Prostate gland (tissue), 2 donors: ENCODE results near the gene RBMS2. TPM values are rescaled to one million over a fixed set of nuclear protein-coding genes. Genes with fewer than 3 reads are reported as not detected.
A peak's percentile ranks its signal among the peaks of the same experiment; 100 is the strongest.

Source experiments
- DNase-seq: peaks from one replicate; pipeline ENCODE4 v3.0.0-alpha.2; 2019; ENCODE audit warnings: low spot score
- H3K27ac ChIP-seq, 2 donors: fragments of 200-600 bp; sonication (generic); 2 replicates each; pipeline ENCODE4 v1.5.1; 2017 to 2019
- H3K27me3 ChIP-seq: fragments of 200-600 bp; sonication (generic); replicated peaks from 2 replicates; pipeline ENCODE4 v1.5.1; 2019; ENCODE audit not compliant: insufficient read depth
- H3K36me3 ChIP-seq, 2 donors: fragments of 200-600 bp; sonication (generic); 1 replicate in 1 of 2; 2 replicates in 1 of 2; pipeline versions ENCODE4 v1.5.1 to v1.8.1; 2017 to 2019
- H3K4me1 ChIP-seq: fragments of 200-600 bp; sonication (generic); replicated peaks from 2 replicates; pipeline ENCODE4 v1.5.1; 2019
- H3K4me3 ChIP-seq, 2 donors: fragments of 200-600 bp; sonication (generic); 2 replicates each; pipeline ENCODE4 v1.5.1; 2017 to 2019
- H3K9me3 ChIP-seq: fragments of 200-600 bp; sonication (generic); 2 replicates; pipeline ENCODE4 v1.5.1; 2017
- CTCF ChIP-seq, 4 experiments: fragments of 200-600 bp in 2 of 4; fragments of 450-650 bp in 2 of 4; sonication (generic) in 2 of 4; IDR thresholded peaks; 1 replicate in 3 of 4; 2 replicates in 1 of 4; pipeline ENCODE4 v1.5.1; 2016 to 2019; ENCODE audit warnings: antibody characterized with exemption in 4 of 4, mild to moderate bottlenecking in 2 of 4, moderate library complexity in 2 of 4
- POLR2A ChIP-seq: fragments of 450-650 bp; IDR thresholded peaks from one replicate; pipeline ENCODE4 v1.6.1; 2016; ENCODE audit warnings: antibody characterized with exemption, mild to moderate bottlenecking
- POLR2AphosphoS5 ChIP-seq: sonication (generic); formaldehyde crosslinking; IDR thresholded peaks from one replicate; pipeline ENCODE4 v1.6.1; 2017; ENCODE audit warnings: antibody characterized with exemption
- WGBS: methylation state at CpG from one replicate; pipeline ENCODE4 v1.1.5; 2018; 5-methylcytosine and 5-hydroxymethylcytosine counted together
- intact Hi-C: fragments of 100-400 bp; cut with DNase I; formaldehyde crosslinking; loops from one replicate; pipeline ENCODE4 v1.14.2; 2022
- total RNA-seq, 2 donors: library from RNA; depleted of rRNA; stranded (reverse); fragments of >200 nt; gene quantifications; one replicate each; pipeline ENCODE4 v1.1.0, GENCODE V29; 2016

The RBMS2 gene
- total RNA-seq, 2 donors from 2014 or later = 21.1 to 259 TPM

- H3K27me3 ChIP-seq = no peaks in the 10 kb centered on the region
- H3K9me3 ChIP-seq = no peaks in the 10 kb centered on the region
- intact Hi-C loops = loop anchor here (5.0 kb wide), 1 partner anchor 38 kb away; the partner anchor contains the start of gene BAZ2A
- H3K4me1 ChIP-seq = no peaks in the 10 kb centered on the region
- peaks cover 8% of the 10 kb centered on the region in 2 donors for H3K36me3 ChIP-seq
- DNase-seq = peak; percentile 16
- no peak overlapping the region for H3K4me3 ChIP-seq
- H3K27ac ChIP-seq = no peak overlapping the region
- 44% methylated on average over 8 of the region's 8 CpGs for WGBS
- TF ChIP-seq POLR2AphosphoS5 (peak; percentile 25), CTCF (IDR thresholded peaks at IDR 0.05) (peak in 3 of 4 experiments; percentile 37 to 72 (median 61)), POLR2A (no peak)
Observed at GRCh38 chr12:56593909-56594621, 72.4 kb downstream of the RBMS2 start.

GRCh38 chr12:56596815-56597214 lies 75.2 kb downstream of the RBMS2 start:
- intact Hi-C loops = no loop called here
- WGBS = 53% methylated on average over 3 of the region's 3 CpGs
- no peak for TF ChIP-seq POLR2A
- TF ChIP-seq POLR2AphosphoS5 = no peak
- TF ChIP-seq CTCF (IDR thresholded peaks at IDR 0.05) = no peak

DNA sequence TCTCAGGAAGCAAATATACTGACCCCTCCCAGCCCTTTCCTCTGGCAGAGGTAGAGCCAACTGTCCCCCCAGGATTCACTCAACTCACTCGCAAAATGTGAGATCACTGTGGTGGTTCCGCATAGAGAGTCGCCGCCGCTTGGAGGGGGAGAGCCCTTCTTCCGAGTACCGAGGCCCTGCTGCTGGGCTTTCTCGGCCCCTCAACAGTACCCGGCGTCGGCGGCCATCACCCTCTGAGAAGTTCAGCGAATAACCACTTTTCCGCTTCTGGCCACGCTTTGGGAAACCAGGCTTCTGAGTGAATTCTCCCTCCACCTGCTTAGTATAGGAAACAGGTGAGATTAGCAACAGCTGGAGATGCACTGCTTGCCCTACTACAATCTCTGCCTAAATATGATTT lies 77.4 kb downstream of the RBMS2 start:
- Histone ChIP-seq H3K27ac (no peak overlapping the region), H3K9me3 (no peaks in the 10 kb centered on the region), H3K36me3 (peaks cover 48 to 52% of the 10 kb centered on the region in 2 donors), H3K4me3 (no peak overlapping the region), H3K27me3 (no peaks in the 10 kb centered on the region), H3K4me1 (no peaks in the 10 kb centered on the region)
- TF ChIP-seq POLR2A (no peak), CTCF (IDR thresholded peaks at IDR 0.05) (no peak), POLR2AphosphoS5 (no peak)
- 94% methylated on average over 15 of the region's 15 CpGs for WGBS
- no peak for DNase-seq
- intact Hi-C loops = no loop called here

More at GRCh38 chr12:56596815-56597214, 75.2 kb downstream of the RBMS2 start:
- Histone ChIP-seq H3K36me3 (peaks cover 34 to 36% of the 10 kb centered on the region in 2 donors), H3K4me3 (no peak overlapping the region), H3K27me3 (no peaks in the 10 kb centered on the region), H3K27ac (no peak overlapping the region), H3K9me3 (no peaks in the 10 kb centered on the region), H3K4me1 (no peaks in the 10 kb centered on the region)
- DNase-seq = no peak

GRCh38 chr12:56599797-56600196 lies 78.2 kb downstream of the RBMS2 start:
- intact Hi-C loops = no loop called here
- Histone ChIP-seq H3K27ac (no peak overlapping the region), H3K4me3 (no peak overlapping the region), H3K27me3 (no peaks in the 10 kb centered on the region), H3K36me3 (peaks cover 54 to 56% of the 10 kb centered on the region in 2 donors), H3K9me3 (no peaks in the 10 kb centered on the region), H3K4me1 (no peaks in the 10 kb centered on the region)
- WGBS = 64% methylated on average over 10 of the region's 10 CpGs
- no peak for DNase-seq
- TF ChIP-seq POLR2AphosphoS5 (no peak), CTCF (IDR thresholded peaks at IDR 0.05) (no peak), POLR2A (no peak)

- Histone ChIP-seq H3K9me3 (no peaks in the 10 kb centered on the region), H3K36me3 (peaks cover 62 to 65% of the 10 kb centered on the region in 2 donors), H3K4me1 (no peaks in the 10 kb centered on the region), H3K27ac (no peak overlapping the region), H3K4me3 (no peak overlapping the region), H3K27me3 (no peaks in the 10 kb centered on the region)
- TF ChIP-seq POLR2AphosphoS5 = no peak
- TF ChIP-seq POLR2A = no peak
- no peak for TF ChIP-seq CTCF (IDR thresholded peaks at IDR 0.05)
- WGBS = 90% methylated on average over 6 of the region's 6 CpGs
- no peak for DNase-seq
- intact Hi-C loops = no loop called here
Observed at GRCh38 chr12:56600753-56601152, 79.1 kb downstream of the RBMS2 start.
